Measurements from ENCODE around the gene RYR3. TPM values are rescaled to one million over a fixed set of nuclear protein-coding genes. Genes with fewer than 3 reads are reported as not detected.

Gene RYR3
- polyA plus RNA-seq, 1 donor (not counting 4 experiments of a cell fraction or from before 2014, with no cell fraction given) = 0.04 TPM

DNA sequence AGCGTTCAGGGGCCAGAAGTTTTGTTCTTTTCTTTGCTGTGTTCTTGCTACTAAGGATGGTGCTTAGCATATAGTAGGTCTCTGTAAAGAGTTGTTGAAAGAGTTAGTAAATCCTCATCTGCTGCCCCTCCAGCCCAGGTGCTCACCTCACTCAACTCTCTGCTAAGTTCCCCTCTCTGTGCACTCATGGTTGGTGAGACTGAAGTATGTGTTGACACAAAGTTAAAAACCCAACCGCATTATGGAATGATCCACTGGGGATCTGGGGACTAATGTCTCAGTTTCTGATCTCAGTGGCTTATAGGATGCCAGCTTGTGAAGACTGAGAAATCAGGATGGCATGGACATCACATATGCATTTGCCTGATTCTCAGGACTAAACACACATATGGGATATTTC, 13.8 kb downstream of the RYR3 start:
- Histone ChIP-seq H3K9ac (ENCODE audit: control insufficient read depth, extremely low read depth, insufficient read depth, low read length) (no peak overlapping the region), H3K9me3 (ENCODE audit: control insufficient read depth, low read depth, low read length) (no peaks in the 10 kb centered on the region), H2AFZ (ENCODE audit: control insufficient read depth, low read length) (no peak overlapping the region), H3K27me3 (ENCODE audit: control insufficient read depth, extremely low read depth, insufficient read depth, low read length) (peaks cover 7% of the 10 kb centered on the region), H3K79me2 (ENCODE audit: control insufficient read depth, insufficient read depth, low read length) (no peaks in the 10 kb centered on the region), H3K27ac (ENCODE audit: control insufficient read depth, insufficient read depth, low read length) (no peak overlapping the region), H3K9me1 (ENCODE audit: control insufficient read depth, extremely low read depth, insufficient read depth, low read length) (no peaks in the 10 kb centered on the region), H3K36me3 (ENCODE audit: control insufficient read depth in 2 of 2, extremely low read depth in 1 of 2, insufficient read depth in 2 of 2, low read length in 2 of 2) (no peaks in the 10 kb centered on the region), H3K4me1 (ENCODE audit: control insufficient read depth, extremely low read depth, insufficient read depth, low read length) (no peaks in the 10 kb centered on the region), H3K4me3 (ENCODE audit: control insufficient read depth in 2 of 3, extremely low read depth in 1 of 3, insufficient read depth in 2 of 3, low read depth in 1 of 3, low read length in 3 of 3) (no peak overlapping the region), H3K4me2 (ENCODE audit: control insufficient read depth, extremely low read depth, insufficient read depth, low read depth, low read length) (no peak overlapping the region), H4K20me1 (ENCODE audit: control insufficient read depth, extremely low read depth, insufficient read depth, low read length) (no peaks in the 10 kb centered on the region)
- DNase-seq (ENCODE audit: low read depth, low spot score) = no peak
- dilution Hi-C loops (cut with MboI; ENCODE audit: extremely low pct_ligation_motif_present, low sequenced_read_pairs) = no loop called here
- no peak for FAIRE-seq
- no peak for TF ChIP-seq EZH2 (IDR thresholded peaks at IDR 0.05; ENCODE audit: low read length)
- TF ChIP-seq CTCF (optimal IDR thresholded peaks at IDR 0.05 in 1 of 3, IDR thresholded peaks at IDR 0.05 in 1 of 3, conservative IDR thresholded peaks at IDR 0.05 in 1 of 3; ENCODE audit: extremely low read depth in 1 of 3, insufficient read depth in 2 of 3, low read length in 3 of 3) = no peak

DNA sequence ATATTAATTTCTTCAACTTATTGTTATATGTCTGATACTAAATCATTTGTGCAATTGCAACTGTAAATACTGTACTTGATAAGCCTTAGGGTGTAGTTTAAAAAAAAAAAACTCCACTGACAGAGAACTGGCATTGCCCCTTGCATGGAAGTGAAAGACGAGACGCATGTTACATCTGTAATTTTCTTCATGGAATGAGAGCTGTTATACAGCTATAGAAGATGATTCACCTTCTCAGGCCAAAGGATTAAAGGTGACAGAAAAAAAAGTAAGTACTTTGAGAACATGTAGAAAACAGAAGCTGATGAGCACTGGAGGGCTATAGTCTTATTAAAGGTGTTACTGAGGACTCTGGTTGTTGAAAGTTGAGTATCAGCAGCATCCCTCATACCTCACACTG, 16.1 kb downstream of the RYR3 start:
- dilution Hi-C loops (cut with MboI; ENCODE audit: extremely low pct_ligation_motif_present, low sequenced_read_pairs) = no loop called here
- Histone ChIP-seq H3K27ac (ENCODE audit: control insufficient read depth, insufficient read depth, low read length) (no peak overlapping the region), H3K4me1 (ENCODE audit: control insufficient read depth, extremely low read depth, insufficient read depth, low read length) (no peaks in the 10 kb centered on the region), H3K4me3 (ENCODE audit: control insufficient read depth in 2 of 3, extremely low read depth in 1 of 3, insufficient read depth in 2 of 3, low read depth in 1 of 3, low read length in 3 of 3) (no peak overlapping the region), H3K27me3 (ENCODE audit: control insufficient read depth, extremely low read depth, insufficient read depth, low read length) (peaks cover 17% of the 10 kb centered on the region), H3K9me3 (ENCODE audit: control insufficient read depth, low read depth, low read length) (no peaks in the 10 kb centered on the region), H2AFZ (ENCODE audit: control insufficient read depth, low read length) (no peak overlapping the region), H4K20me1 (ENCODE audit: control insufficient read depth, extremely low read depth, insufficient read depth, low read length) (no peaks in the 10 kb centered on the region), H3K36me3 (ENCODE audit: control insufficient read depth in 2 of 2, extremely low read depth in 1 of 2, insufficient read depth in 2 of 2, low read length in 2 of 2) (no peaks in the 10 kb centered on the region), H3K4me2 (ENCODE audit: control insufficient read depth, extremely low read depth, insufficient read depth, low read depth, low read length) (no peak overlapping the region), H3K79me2 (ENCODE audit: control insufficient read depth, insufficient read depth, low read length) (no peaks in the 10 kb centered on the region), H3K9ac (ENCODE audit: control insufficient read depth, extremely low read depth, insufficient read depth, low read length) (no peak overlapping the region), H3K9me1 (ENCODE audit: control insufficient read depth, extremely low read depth, insufficient read depth, low read length) (no peaks in the 10 kb centered on the region)
- TF ChIP-seq EZH2 (IDR thresholded peaks at IDR 0.05; ENCODE audit: low read length) (no peak), CTCF (optimal IDR thresholded peaks at IDR 0.05 in 1 of 3, IDR thresholded peaks at IDR 0.05 in 1 of 3, conservative IDR thresholded peaks at IDR 0.05 in 1 of 3; ENCODE audit: extremely low read depth in 1 of 3, insufficient read depth in 2 of 3, low read length in 3 of 3) (no peak)
- FAIRE-seq (no peak), DNase-seq (ENCODE audit: low read depth, low spot score) (no peak)
